Neural cell (in vitro differentiated cells): Measurements from ENCODE around the gene ELMO1. TPM values are rescaled to one million over a fixed set of nuclear protein-coding genes. Genes with fewer than 3 reads are reported as not detected.

Source experiments
- H2AFZ ChIP-seq: fragments of 200-600, 300-800 bp; sonication (generic), shearing (Covaris generic); 2 replicates; pipeline ENCODE4 v1.6.0; 2014; ENCODE audit warnings: low read depth, mild to moderate bottlenecking, antibody characterized with exemption, low read length, moderate library complexity
- H3F3A ChIP-seq: fragments of 200-600 bp; shearing (Covaris generic); 2 replicates; pipeline ENCODE4 v1.6.1; 2016; ENCODE audit warnings: mild to moderate bottlenecking, moderate library complexity, mixed read lengths, antibody characterized with exemption, low read length; ENCODE audit not compliant: insufficient read depth, poor library complexity, severe bottlenecking
- H3K27ac ChIP-seq: fragments of 200-600, 300-800 bp; sonication (generic), shearing (Covaris generic); 2 replicates; pipeline ENCODE4 v1.5.1; 2014; ENCODE audit warnings: mild to moderate bottlenecking, low read length, moderate library complexity
- H3K27me3 ChIP-seq: fragments of 300-800, 200-600 bp; sonication (generic), shearing (Covaris generic); 2 replicates; pipeline ENCODE4 v1.6.0; 2014; ENCODE audit warnings: mild to moderate bottlenecking, low read depth, low read length, moderate library complexity; ENCODE audit not compliant: insufficient read depth
- H3K36me3 ChIP-seq: fragments of 300-800, 200-600 bp; sonication (generic), shearing (Covaris generic); 2 replicates; pipeline ENCODE4 v1.5.1; 2014; ENCODE audit warnings: mild to moderate bottlenecking, antibody characterized with exemption, low read length, moderate library complexity; ENCODE audit not compliant: insufficient read depth
- H3K4me2 ChIP-seq: fragments of 300-800, 200-600 bp; sonication (generic), shearing (Covaris generic); 2 replicates; pipeline ENCODE4 v1.6.0; 2014; ENCODE audit warnings: mild to moderate bottlenecking, low read length
- H3K4me3 ChIP-seq: fragments of 300-800, 200-600 bp; sonication (generic), shearing (Covaris generic); 2 replicates; pipeline ENCODE4 v1.5.1; 2014; ENCODE audit warnings: mild to moderate bottlenecking, low read length, moderate library complexity
- H3K79me2 ChIP-seq: fragments of 200-600 bp; shearing (Covaris generic); replicated peaks from 2 replicates; pipeline ENCODE4 v1.6.0; 2014; ENCODE audit warnings: mild to moderate bottlenecking, low read length, moderate library complexity; ENCODE audit not compliant: insufficient read depth
- H3K9ac ChIP-seq: fragments of 300-800, 200-600 bp; sonication (generic), shearing (Covaris generic); 2 replicates; pipeline ENCODE4 v1.6.1; 2016; ENCODE audit warnings: mild to moderate bottlenecking, low read length, mixed read lengths
- H3K9me2 ChIP-seq: fragments of 200-600 bp; shearing (Covaris generic); 2 replicates; pipeline ENCODE4 v1.6.1; 2016; ENCODE audit warnings: mild to moderate bottlenecking, low read length, mixed read lengths; ENCODE audit not compliant: insufficient read depth
- H3K9me3 ChIP-seq: fragments of 200-600, 300-800 bp; sonication (generic), shearing (Covaris generic); 2 replicates; pipeline ENCODE4 v1.6.1; 2016; ENCODE audit warnings: mild to moderate bottlenecking, mixed run types, low read length, moderate library complexity, mixed read lengths
- H4K20me1 ChIP-seq: fragments of 200-600 bp; shearing (Covaris generic); 2 replicates; pipeline ENCODE4 v1.6.1; 2016; ENCODE audit warnings: mild to moderate bottlenecking, mixed run types; ENCODE audit not compliant: insufficient read depth
- CTCF ChIP-seq: fragments of 450-650 bp; IDR thresholded peaks from 2 replicates; pipeline ENCODE4 v1.5.1; 2014; ENCODE audit warnings: antibody characterized with exemption, mild to moderate bottlenecking, moderate library complexity; ENCODE audit not compliant: poor library complexity, severe bottlenecking
- EP300 ChIP-seq: fragments of 450-650 bp; conservative IDR thresholded peaks from 2 replicates; pipeline ENCODE4 v1.6.1; 2014; ENCODE audit warnings: antibody characterized with exemption, mild to moderate bottlenecking, moderate library complexity; ENCODE audit not compliant: poor library complexity, severe bottlenecking
- EZH2 ChIP-seq: fragments of 200-600, 300-800 bp; shearing (Covaris generic), sonication (generic); IDR thresholded peaks from 2 replicates; pipeline ENCODE4 v1.6.1; 2014; ENCODE audit warnings: antibody characterized with exemption, low read length, borderline replicate concordance, mild to moderate bottlenecking; ENCODE audit not compliant: insufficient read depth, poor library complexity, severe bottlenecking
- MXI1 ChIP-seq: fragments of 450-650 bp; conservative IDR thresholded peaks from 2 replicates; pipeline ENCODE4 v1.6.1; 2014; ENCODE audit warnings: antibody characterized with exemption, mild to moderate bottlenecking; ENCODE audit not compliant: poor library complexity, severe bottlenecking
- POLR2AphosphoS5 ChIP-seq: IDR thresholded peaks from 2 replicates; pipeline ENCODE4 v1.6.1; 2012
- RAD21 ChIP-seq: fragments of 450-650 bp; conservative IDR thresholded peaks from 2 replicates; pipeline ENCODE4 v1.6.1; 2014; ENCODE audit warnings: antibody characterized with exemption, mild to moderate bottlenecking, moderate library complexity
- REST ChIP-seq: IDR thresholded peaks from 2 replicates; pipeline ENCODE4 v1.6.1; 2012; ENCODE audit warnings: borderline replicate concordance
- SMC3 ChIP-seq: fragments of 450-650 bp; conservative IDR thresholded peaks from 2 replicates; pipeline ENCODE4 v1.6.1; 2014; ENCODE audit warnings: antibody characterized with exemption, mild to moderate bottlenecking, moderate library complexity; ENCODE audit not compliant: poor library complexity
- TAF1 ChIP-seq: IDR thresholded peaks from 2 replicates; pipeline ENCODE4 v1.6.1; 2012; ENCODE audit warnings: low read depth
- polyA plus RNA-seq: library from polyadenylated mRNA; depleted of rRNA; stranded (reverse); fragments of >200 nt; gene quantifications from 2 replicates; pipeline ENCODE4 v1.2.3, GENCODE V29; 2014

The ELMO1 gene
- polyA plus RNA-seq, 1 donor from 2014 or later: 12.2 TPM

- no peaks in the 10 kb centered on the region for H3K9me3 ChIP-seq
- H3K79me2 ChIP-seq: peaks cover 6% of the 10 kb centered on the region
- H3K4me3 ChIP-seq: no peak overlapping the region
- H3K36me3 ChIP-seq: no peaks in the 10 kb centered on the region
- no peaks in the 10 kb centered on the region for H4K20me1 ChIP-seq
- no peaks in the 10 kb centered on the region for H3F3A ChIP-seq
- H2AFZ ChIP-seq: no peak overlapping the region
- TF ChIP-seq SMC3 (no peak), POLR2AphosphoS5 (no peak), REST (no peak)
- no peak overlapping the region for H3K9ac ChIP-seq
- no peaks in the 10 kb centered on the region for H3K9me2 ChIP-seq
- H3K27me3 ChIP-seq: no peaks in the 10 kb centered on the region
- no peak overlapping the region for H3K27ac ChIP-seq
- H3K4me2 ChIP-seq: no peak overlapping the region
Observed at GRCh38 chr7:37443627-37444026, 5.0 kb downstream of the ELMO1 start.

GRCh38 chr7:37442268-37442667, 6.4 kb downstream of the ELMO1 start:
- Histone ChIP-seq H3K36me3 (no peaks in the 10 kb centered on the region), H3K9ac (no peak overlapping the region), H3K4me2 (no peak overlapping the region), H3F3A (no peaks in the 10 kb centered on the region), H3K9me2 (no peaks in the 10 kb centered on the region), H3K27me3 (no peaks in the 10 kb centered on the region), H3K4me3 (no peak overlapping the region), H3K79me2 (peaks cover 6% of the 10 kb centered on the region), H4K20me1 (no peaks in the 10 kb centered on the region), H2AFZ (no peak overlapping the region), H3K9me3 (no peaks in the 10 kb centered on the region), H3K27ac (peak overlapping the region; percentile 67)
- TF ChIP-seq REST: no peak
- TF ChIP-seq CTCF: no peak
- no peak for TF ChIP-seq MXI1
- TF ChIP-seq EP300: no peak
- no peak for TF ChIP-seq RAD21
- no peak for TF ChIP-seq TAF1
- TF ChIP-seq SMC3: no peak
- TF ChIP-seq POLR2AphosphoS5: no peak
- TF ChIP-seq EZH2: no peak
